Right atrium auricular region (tissue), 2 donors: Measurements from ENCODE around the gene LRMDA. TPM values are rescaled to one million over a fixed set of nuclear protein-coding genes. Genes with fewer than 3 reads are reported as not detected.

ENCODE experiments used
- DNase-seq: peaks from one replicate; pipeline ENCODE4 v3.0.0-alpha.2; 2019; ENCODE audit warnings: low spot score
- H3K27ac ChIP-seq, 2 donors: fragments of 200-600 bp; sonication (generic); 1 replicate in 1 of 2; 2 replicates in 1 of 2; pipeline ENCODE4 v1.5.1; 2016 to 2019
- H3K27me3 ChIP-seq, 2 donors: fragments of 200-600 bp; sonication (generic); one replicate each; pipeline versions ENCODE4 v1.5.1 to v1.6.0; 2017 to 2019
- H3K36me3 ChIP-seq: fragments of 200-600 bp; sonication (generic); one replicate; pipeline ENCODE4 v1.5.1; 2016
- H3K4me1 ChIP-seq, 2 donors: fragments of 200-600 bp; sonication (generic); one replicate each; pipeline versions ENCODE4 v1.5.1 to v1.6.0; 2017 to 2019
- H3K4me3 ChIP-seq, 2 donors: fragments of 200-600 bp; sonication (generic); 1 replicate in 1 of 2; 2 replicates in 1 of 2; pipeline ENCODE4 v1.5.1; 2017 to 2019; ENCODE audit warnings: mild to moderate bottlenecking in 1 of 2, moderate library complexity in 1 of 2
- H3K9me3 ChIP-seq, 2 donors: fragments of 200-600 bp; sonication (generic); one replicate each; pipeline ENCODE4 v1.5.1; 2019
- total RNA-seq, 2 donors: library from RNA; depleted of rRNA; stranded (reverse); fragments of >200 nt; gene quantifications; one replicate each; pipeline ENCODE4 v1.1.0, GENCODE V29; 2016
- TF ChIP-seq, protein P1 (sequence below), 2 donors: fragments of 200-600 bp; sonication (generic); IDR thresholded peaks; one replicate each; pipeline ENCODE4 v1.5.1; 2019; ENCODE audit warnings: antibody characterized with exemption in 2 of 2

The LRMDA gene
- total RNA-seq, 2 donors from 2014 or later, result 6.1 to 19.1 TPM

DNA sequence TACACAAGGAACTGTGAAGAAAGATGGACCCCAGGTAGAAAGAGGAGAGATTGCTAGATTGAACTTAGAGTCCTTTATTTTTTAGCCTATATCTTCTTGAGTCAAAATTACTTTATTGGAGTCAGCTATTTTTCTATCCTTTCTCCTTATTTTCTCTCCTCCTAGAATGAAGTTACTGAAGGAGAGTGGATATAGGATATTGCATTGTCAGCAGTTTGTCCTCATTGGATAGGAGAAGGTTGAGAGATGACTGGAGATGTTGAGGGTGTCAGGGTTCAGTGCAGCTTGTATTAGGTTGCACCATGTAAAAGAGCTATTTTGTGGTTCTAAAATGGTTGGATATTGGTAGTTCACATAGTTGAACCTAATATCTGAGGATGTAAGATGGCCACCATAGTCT lies 5.5 kb downstream of the LRMDA start:
- TF ChIP-seq, protein P1, sequence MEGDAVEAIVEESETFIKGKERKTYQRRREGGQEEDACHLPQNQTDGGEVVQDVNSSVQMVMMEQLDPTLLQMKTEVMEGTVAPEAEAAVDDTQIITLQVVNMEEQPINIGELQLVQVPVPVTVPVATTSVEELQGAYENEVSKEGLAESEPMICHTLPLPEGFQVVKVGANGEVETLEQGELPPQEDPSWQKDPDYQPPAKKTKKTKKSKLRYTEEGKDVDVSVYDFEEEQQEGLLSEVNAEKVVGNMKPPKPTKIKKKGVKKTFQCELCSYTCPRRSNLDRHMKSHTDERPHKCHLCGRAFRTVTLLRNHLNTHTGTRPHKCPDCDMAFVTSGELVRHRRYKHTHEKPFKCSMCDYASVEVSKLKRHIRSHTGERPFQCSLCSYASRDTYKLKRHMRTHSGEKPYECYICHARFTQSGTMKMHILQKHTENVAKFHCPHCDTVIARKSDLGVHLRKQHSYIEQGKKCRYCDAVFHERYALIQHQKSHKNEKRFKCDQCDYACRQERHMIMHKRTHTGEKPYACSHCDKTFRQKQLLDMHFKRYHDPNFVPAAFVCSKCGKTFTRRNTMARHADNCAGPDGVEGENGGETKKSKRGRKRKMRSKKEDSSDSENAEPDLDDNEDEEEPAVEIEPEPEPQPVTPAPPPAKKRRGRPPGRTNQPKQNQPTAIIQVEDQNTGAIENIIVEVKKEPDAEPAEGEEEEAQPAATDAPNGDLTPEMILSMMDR (IDR thresholded peaks at IDR 0.05), result no peak
- H3K9me3 ChIP-seq, result no peaks in the 10 kb centered on the region
- no peaks in the 10 kb centered on the region for H3K27me3 ChIP-seq
- peaks cover 0 to 1% of the 10 kb centered on the region in 2 donors for H3K4me1 ChIP-seq
- H3K36me3 ChIP-seq, result no peaks in the 10 kb centered on the region
- no peak overlapping the region for H3K4me3 ChIP-seq
- no peak overlapping the region for H3K27ac ChIP-seq
- no peak for DNase-seq

DNA sequence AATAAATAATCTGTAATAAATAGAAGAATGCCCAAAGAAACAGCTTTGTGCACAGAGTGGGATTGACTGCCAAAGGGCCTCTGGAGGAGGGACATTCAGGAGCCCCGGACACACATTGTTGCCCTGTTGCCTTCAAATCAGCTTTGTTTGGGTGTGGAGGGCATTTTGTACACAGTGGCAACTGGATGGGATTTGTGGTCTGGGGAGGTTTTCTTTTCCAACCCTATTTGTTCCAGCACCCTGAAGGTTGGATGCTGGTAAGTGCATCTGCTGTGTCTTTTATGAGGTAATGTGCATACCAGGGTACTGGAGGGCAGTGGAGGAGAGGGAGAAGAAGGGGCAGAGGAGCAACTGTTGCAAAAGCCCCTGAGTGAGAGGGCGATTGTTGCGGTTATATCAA lies 6.3 kb downstream of the LRMDA start:
- H3K4me1 ChIP-seq, result no peaks in the 10 kb centered on the region
- TF ChIP-seq, protein P1 (IDR thresholded peaks at IDR 0.05), result no peak
- H3K27ac ChIP-seq, result no peak overlapping the region
- DNase-seq, result no peak
- H3K27me3 ChIP-seq, result no peaks in the 10 kb centered on the region
- peaks cover 0 to 4% of the 10 kb centered on the region in 2 donors for H3K9me3 ChIP-seq
- no peaks in the 10 kb centered on the region for H3K36me3 ChIP-seq
- no peak overlapping the region for H3K4me3 ChIP-seq

DNA sequence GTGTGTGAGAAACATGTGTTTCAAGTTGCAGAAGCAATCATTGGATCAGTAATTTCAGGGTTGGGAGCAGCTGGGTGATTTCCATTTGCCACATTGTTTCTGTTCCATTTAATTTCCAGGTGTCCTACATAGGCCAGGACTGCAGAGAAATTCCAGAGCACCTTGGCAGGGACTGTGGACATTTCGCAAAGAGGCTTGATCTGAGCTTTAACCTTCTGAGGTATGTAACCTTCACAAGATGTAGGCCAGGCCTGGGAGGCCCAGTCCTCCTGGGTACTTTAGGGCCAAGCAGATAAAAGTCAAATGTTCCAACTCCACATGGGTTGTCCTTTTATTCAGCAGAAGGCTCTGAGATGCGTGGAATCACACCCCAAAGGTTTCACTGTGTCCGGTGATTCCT lies 6.9 kb downstream of the LRMDA start:
- TF ChIP-seq, protein P1 (IDR thresholded peaks at IDR 0.05), result no peak
- peaks cover 0 to 8% of the 10 kb centered on the region in 2 donors for H3K9me3 ChIP-seq
- H3K27me3 ChIP-seq, result no peaks in the 10 kb centered on the region
- H3K36me3 ChIP-seq, result no peaks in the 10 kb centered on the region
- DNase-seq, result no peak
- H3K4me3 ChIP-seq, result no peak overlapping the region
- no peaks in the 10 kb centered on the region for H3K4me1 ChIP-seq
- H3K27ac ChIP-seq, result no peak overlapping the region

DNA sequence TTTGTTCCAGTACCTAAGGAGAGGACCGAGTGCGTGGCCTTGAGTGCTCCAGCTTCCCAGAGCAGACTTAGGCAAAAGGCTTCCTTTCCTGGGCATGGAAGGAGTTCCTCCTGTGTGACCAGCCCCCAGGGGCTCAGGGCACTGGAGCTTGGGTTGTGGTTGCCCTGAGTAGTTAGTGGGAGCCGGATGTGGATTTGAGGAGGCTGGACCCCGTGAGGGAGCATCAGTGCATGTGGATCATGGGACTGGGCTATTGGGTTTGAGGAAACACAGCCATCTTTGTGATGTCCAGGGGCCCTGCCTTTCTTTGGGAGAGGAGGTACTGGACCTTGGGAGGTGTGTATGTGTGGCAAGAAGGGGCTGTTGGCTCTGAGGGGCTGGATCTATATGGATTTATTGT lies 8.4 kb downstream of the LRMDA start:
- no peak for DNase-seq
- Histone ChIP-seq H3K27ac (no peak overlapping the region), H3K27me3 (no peaks in the 10 kb centered on the region), H3K4me3 (no peak overlapping the region), H3K4me1 (no peaks in the 10 kb centered on the region), H3K36me3 (no peaks in the 10 kb centered on the region), H3K9me3 (peaks cover 0 to 23% of the 10 kb centered on the region in 2 donors)
- TF ChIP-seq, protein P1 (IDR thresholded peaks at IDR 0.05), result no peak

DNA sequence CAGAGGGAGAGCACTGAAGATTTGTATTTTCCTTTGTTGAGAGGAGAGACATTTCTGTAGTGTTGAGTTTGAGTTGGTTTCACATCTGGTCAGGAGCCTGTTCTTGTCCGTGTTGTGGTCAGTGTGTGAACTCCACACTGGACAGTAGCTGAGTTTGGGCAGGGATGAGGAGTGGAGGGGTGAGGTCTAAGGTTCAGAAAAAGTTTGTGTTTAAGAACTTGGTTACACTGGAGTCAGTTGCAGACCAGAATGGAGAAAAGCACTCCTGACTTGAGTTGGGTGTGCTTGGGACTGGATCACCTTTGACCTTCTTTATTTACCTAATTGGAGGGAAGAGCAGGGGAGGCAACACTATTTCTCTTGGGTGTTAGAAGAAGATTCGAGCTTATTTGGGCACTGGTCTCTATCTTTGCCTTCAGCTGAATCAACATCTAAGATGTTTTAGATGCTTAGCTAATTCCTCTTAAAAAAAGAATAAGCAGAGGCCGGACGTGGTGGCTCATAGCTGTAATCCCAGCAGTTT lies 8.9 kb downstream of the LRMDA start:
- peaks cover 0 to 28% of the 10 kb centered on the region in 2 donors for H3K9me3 ChIP-seq
- no peak overlapping the region for H3K27ac ChIP-seq
- H3K27me3 ChIP-seq, result no peaks in the 10 kb centered on the region
- no peaks in the 10 kb centered on the region for H3K36me3 ChIP-seq
- no peak for DNase-seq
- TF ChIP-seq, protein P1 (IDR thresholded peaks at IDR 0.05), result no peak
- no peak overlapping the region for H3K4me3 ChIP-seq
- no peaks in the 10 kb centered on the region for H3K4me1 ChIP-seq

DNA sequence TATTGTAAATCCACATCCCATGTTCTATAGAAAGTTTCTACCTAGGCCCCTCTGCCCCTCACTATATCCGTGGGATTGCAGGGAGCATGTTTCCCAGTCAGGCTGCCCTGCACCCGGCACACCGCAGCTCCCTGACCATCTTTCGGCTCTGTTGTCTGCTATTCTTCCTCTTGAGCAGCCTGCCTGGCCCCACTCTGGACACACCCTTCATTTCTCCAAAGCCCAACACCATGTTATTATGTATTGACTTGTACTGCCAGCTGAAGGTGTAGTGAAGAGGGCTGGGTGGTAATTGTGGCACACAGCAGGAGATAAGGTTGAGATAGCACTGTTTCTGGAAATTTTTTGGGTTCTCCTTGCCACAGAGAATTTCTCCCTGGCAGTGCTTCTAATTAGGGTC lies 9.8 kb downstream of the LRMDA start:
- no peaks in the 10 kb centered on the region for H3K4me1 ChIP-seq
- H3K9me3 ChIP-seq, result peaks cover 0 to 31% of the 10 kb centered on the region in 2 donors
- no peak for DNase-seq
- TF ChIP-seq, protein P1 (IDR thresholded peaks at IDR 0.05), result no peak
- no peak overlapping the region for H3K4me3 ChIP-seq
- H3K27ac ChIP-seq, result no peak overlapping the region
- H3K27me3 ChIP-seq, result no peaks in the 10 kb centered on the region
- H3K36me3 ChIP-seq, result no peaks in the 10 kb centered on the region
